Panc1 (cell line): ENCODE results near the gene PANK2.

Experiments used
- CTCF ChIP-seq: fragments of 450-650 bp; IDR thresholded peaks from 2 replicates; pipeline ENCODE4 v1.5.1; 2017; ENCODE audit warnings: mild to moderate bottlenecking
- REST ChIP-seq, 2 experiments: IDR thresholded peaks; 2 replicates each; pipeline ENCODE4 v1.6.1; 2011 to 2012; ENCODE audit warnings: low read depth in 2 of 2, control low read depth in 1 of 2, low read length in 1 of 2, mild to moderate bottlenecking in 1 of 2, moderate library complexity in 1 of 2; ENCODE audit not compliant: insufficient read depth in 1 of 2
- SIN3A ChIP-seq: IDR thresholded peaks from 2 replicates; pipeline ENCODE4 v1.6.1; 2012; ENCODE audit warnings: low read depth, mild to moderate bottlenecking, low read length, moderate library complexity, borderline replicate concordance; ENCODE audit not compliant: insufficient read depth

- no peak for TF ChIP-seq SIN3A
- TF ChIP-seq CTCF, result no peak
- no peak for TF ChIP-seq REST (IDR thresholded peaks at IDR 0.05; ENCODE audit: insufficient read depth in 1 of 2, low read depth in 2 of 2, low read length in 1 of 2)
These were observed 9.5 kb downstream of the PANK2 start for GRCh38 chr20:3898639-3899038.
